Tibial nerve (tissue), 4 donors: Measurements from ENCODE around the gene RUNX2. TPM values are rescaled to one million over a fixed set of nuclear protein-coding genes. Genes with fewer than 3 reads are reported as not detected.
A peak's percentile ranks its signal among the peaks of the same experiment; 100 is the strongest.

ENCODE experiments used
- DNase-seq, 2 donors: peaks; one replicate each; pipeline ENCODE4 v3.0.0-alpha.2; 2019; ENCODE audit warnings: low spot score in 2 of 2
- H3K27ac ChIP-seq, 4 donors: fragments of 200-600 bp; sonication (generic) in 3 of 4; one replicate each; pipeline ENCODE4 v1.5.1; 2017 to 2019; ENCODE audit warnings: mild to moderate bottlenecking in 1 of 4
- H3K27me3 ChIP-seq, 2 donors: fragments of 200-600 bp; sonication (generic) in 1 of 2; one replicate each; pipeline versions ENCODE4 v1.5.1 to v1.6.0; 2017 to 2019
- H3K36me3 ChIP-seq, 3 donors: fragments of 200-600 bp; sonication (generic); one replicate each; pipeline ENCODE4 v1.5.1; 2018 to 2019
- H3K4me1 ChIP-seq, 4 donors: fragments of 200-600 bp; sonication (generic) in 3 of 4; one replicate each; pipeline ENCODE4 v1.5.1; 2017 to 2019
- H3K4me3 ChIP-seq, 4 donors: fragments of 200-600 bp; sonication (generic) in 3 of 4; one replicate each; pipeline ENCODE4 v1.5.1; 2017 to 2019; ENCODE audit warnings: mild to moderate bottlenecking in 1 of 4, moderate library complexity in 1 of 4
- H3K9me3 ChIP-seq, 4 donors: fragments of 200-600 bp; sonication (generic) in 3 of 4; one replicate each; pipeline ENCODE4 v1.5.1; 2017 to 2019
- EP300 ChIP-seq, 2 donors: sonication (generic); formaldehyde crosslinking; IDR thresholded peaks; one replicate each; pipeline ENCODE4 v1.6.1; 2017; ENCODE audit warnings: antibody characterized with exemption in 2 of 2, mild to moderate bottlenecking in 1 of 2
- POLR2A ChIP-seq, 2 donors: fragments of 450-650 bp; IDR thresholded peaks; one replicate each; pipeline ENCODE4 v1.6.1; 2017; ENCODE audit warnings: antibody characterized with exemption in 2 of 2, mild to moderate bottlenecking in 2 of 2, moderate library complexity in 2 of 2
- WGBS, 2 donors: methylation state at CpG; one replicate each; pipeline ENCODE4 v1.1.5; 2018; 5-methylcytosine and 5-hydroxymethylcytosine counted together
- total RNA-seq, 4 donors: library from RNA; depleted of rRNA; stranded (reverse); fragments of >200 nt; gene quantifications; one replicate each; pipeline ENCODE4 v1.1.0, GENCODE V29; 2016
- TF ChIP-seq, protein P1 (sequence below), 5 experiments: fragments of 200-600 bp in 3 of 5; fragments of 450-650 bp in 2 of 5; sonication (generic) in 3 of 5; IDR thresholded peaks; one replicate each; pipeline ENCODE4 v1.5.1; 2016 to 2019; ENCODE audit warnings: antibody characterized with exemption in 5 of 5, mild to moderate bottlenecking in 3 of 5, moderate library complexity in 2 of 5

The RUNX2 gene
- total RNA-seq, 4 donors from 2014 or later = 6.3 to 12.3 (median 7.8) TPM

DNA sequence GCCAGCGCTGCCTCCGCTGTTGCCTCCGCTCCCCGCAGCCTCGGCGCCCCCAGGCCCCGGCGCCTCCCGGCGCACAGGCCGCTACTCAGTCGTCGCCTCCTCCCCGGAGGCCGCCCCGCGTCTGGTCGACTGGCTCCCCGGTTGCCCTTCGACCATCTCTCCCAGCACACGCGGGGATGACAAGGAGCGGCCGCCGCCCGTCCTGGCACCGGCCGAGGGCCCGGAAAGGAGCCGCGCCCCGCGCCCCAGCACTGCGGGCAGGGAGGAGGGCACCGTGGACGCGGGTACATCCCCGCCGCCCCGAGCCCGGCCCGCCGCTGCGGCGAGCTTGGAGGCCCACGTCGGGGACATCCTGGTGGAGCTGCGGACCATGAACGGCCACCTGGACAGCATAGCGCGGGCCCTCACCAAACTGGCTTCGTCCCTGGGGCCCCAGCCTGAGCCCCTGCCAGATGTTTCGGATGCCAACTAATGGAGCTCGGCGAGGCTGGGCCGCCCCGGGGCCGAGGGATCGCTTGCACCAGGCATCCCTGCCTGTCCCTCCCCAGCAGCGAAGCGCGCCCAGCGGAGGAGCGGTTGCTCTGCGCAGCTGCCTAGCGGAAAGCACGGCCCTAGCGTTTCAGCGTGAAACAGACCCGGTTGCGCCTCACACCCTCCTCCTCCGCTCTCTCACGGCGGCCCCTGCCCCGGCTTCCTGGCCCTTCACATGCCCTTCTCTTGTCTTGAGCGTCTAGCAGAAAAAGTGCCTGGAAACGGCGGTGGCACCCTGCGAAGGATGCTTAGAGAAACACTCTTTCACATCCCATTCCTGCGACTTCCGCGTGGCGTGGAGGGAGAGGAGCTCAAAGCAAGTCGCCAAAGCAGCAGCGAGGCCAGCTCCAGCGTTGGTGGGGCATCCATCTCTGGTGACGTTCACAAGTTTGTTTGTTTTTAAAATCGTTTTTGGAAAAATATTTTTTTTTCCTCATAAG is 335.4 kb downstream of the RUNX2 start:
- no peaks in the 10 kb centered on the region for H3K36me3 ChIP-seq
- peak overlapping the region in 1 of 4 donors; percentile 46 for H3K27ac ChIP-seq
- peaks cover 0 to 13% of the 10 kb centered on the region in 2 donors for H3K27me3 ChIP-seq
- no peak for DNase-seq
- peaks cover 0 to 12% (median 9%) of the 10 kb centered on the region in 4 donors for H3K4me1 ChIP-seq
- peak overlapping the region in 3 of 4 donors; percentile 26 to 32 (median 31) for H3K4me3 ChIP-seq
- TF ChIP-seq EP300 (IDR thresholded peaks at IDR 0.05) (no peak), POLR2A (IDR thresholded peaks at IDR 0.05) (no peak)
- TF ChIP-seq, protein P1, sequence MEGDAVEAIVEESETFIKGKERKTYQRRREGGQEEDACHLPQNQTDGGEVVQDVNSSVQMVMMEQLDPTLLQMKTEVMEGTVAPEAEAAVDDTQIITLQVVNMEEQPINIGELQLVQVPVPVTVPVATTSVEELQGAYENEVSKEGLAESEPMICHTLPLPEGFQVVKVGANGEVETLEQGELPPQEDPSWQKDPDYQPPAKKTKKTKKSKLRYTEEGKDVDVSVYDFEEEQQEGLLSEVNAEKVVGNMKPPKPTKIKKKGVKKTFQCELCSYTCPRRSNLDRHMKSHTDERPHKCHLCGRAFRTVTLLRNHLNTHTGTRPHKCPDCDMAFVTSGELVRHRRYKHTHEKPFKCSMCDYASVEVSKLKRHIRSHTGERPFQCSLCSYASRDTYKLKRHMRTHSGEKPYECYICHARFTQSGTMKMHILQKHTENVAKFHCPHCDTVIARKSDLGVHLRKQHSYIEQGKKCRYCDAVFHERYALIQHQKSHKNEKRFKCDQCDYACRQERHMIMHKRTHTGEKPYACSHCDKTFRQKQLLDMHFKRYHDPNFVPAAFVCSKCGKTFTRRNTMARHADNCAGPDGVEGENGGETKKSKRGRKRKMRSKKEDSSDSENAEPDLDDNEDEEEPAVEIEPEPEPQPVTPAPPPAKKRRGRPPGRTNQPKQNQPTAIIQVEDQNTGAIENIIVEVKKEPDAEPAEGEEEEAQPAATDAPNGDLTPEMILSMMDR (IDR thresholded peaks at IDR 0.05) = no peak
- WGBS, 2 donors = 20 to 34% methylated on average over 54 to 83 of the region's 88 CpGs
- no peaks in the 10 kb centered on the region for H3K9me3 ChIP-seq

DNA sequence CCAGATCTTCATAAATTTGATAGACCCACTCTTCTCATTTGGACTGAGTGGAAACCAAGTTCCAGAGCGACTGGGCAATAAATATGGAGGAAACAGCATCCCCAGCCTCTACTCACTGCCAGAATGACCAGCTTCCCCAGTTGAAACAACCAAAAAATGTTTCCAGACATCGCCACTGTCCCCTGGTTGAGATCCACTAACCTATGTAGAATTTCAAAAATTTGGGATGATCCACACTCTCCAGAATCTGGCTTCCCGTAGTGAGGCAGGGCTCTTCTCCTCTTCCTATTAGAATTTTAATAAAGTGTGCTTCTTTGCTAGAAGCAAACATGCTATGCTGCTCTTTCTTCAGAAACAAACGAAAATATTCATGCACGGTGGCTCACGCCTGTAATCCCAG is 336.6 kb downstream of the RUNX2 start:
- DNase-seq = no peak
- Histone ChIP-seq H3K4me3 (no peak overlapping the region), H3K9me3 (no peaks in the 10 kb centered on the region), H3K36me3 (no peaks in the 10 kb centered on the region), H3K27ac (no peak overlapping the region), H3K4me1 (peaks cover 0 to 12% (median 9%) of the 10 kb centered on the region in 4 donors), H3K27me3 (peaks cover 0 to 13% of the 10 kb centered on the region in 2 donors)
- 96 to 97% methylated on average over 6 of the region's 6 CpGs for WGBS, 2 donors
- TF ChIP-seq EP300 (IDR thresholded peaks at IDR 0.05) (no peak), POLR2A (IDR thresholded peaks at IDR 0.05) (no peak)
- TF ChIP-seq, protein P1 (IDR thresholded peaks at IDR 0.05) = no peak

DNA sequence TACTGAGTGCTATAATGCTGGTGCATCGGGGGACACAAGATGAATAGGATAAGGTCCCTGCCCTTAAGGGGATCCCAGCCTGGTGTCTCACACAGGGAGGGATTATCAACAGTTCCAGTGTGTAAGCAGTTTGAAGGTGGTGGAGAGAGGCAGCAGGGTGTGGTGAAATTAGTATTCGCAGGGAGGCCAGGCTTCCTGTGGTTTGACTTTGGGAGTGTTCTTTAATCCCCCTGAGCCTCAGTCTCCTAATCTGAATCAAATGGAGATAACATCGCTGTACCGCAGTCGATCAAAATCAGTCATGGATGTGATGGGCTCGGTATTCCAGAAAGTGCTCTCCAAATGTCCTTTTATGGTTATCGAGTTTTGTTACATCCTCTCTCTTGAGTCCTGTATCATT is 337.7 kb downstream of the RUNX2 start:
- WGBS, 2 donors = 83 to 86% methylated on average over 7 of the region's 7 CpGs
- Histone ChIP-seq H3K27ac (no peak overlapping the region), H3K4me1 (peaks cover 0 to 12% (median 9%) of the 10 kb centered on the region in 4 donors), H3K9me3 (no peaks in the 10 kb centered on the region), H3K4me3 (no peak overlapping the region), H3K36me3 (no peaks in the 10 kb centered on the region), H3K27me3 (peaks cover 0 to 13% of the 10 kb centered on the region in 2 donors)
- TF ChIP-seq EP300 (IDR thresholded peaks at IDR 0.05) = no peak
- no peak for TF ChIP-seq POLR2A (IDR thresholded peaks at IDR 0.05)
- TF ChIP-seq, protein P1 (IDR thresholded peaks at IDR 0.05) = no peak
- DNase-seq = no peak

DNA sequence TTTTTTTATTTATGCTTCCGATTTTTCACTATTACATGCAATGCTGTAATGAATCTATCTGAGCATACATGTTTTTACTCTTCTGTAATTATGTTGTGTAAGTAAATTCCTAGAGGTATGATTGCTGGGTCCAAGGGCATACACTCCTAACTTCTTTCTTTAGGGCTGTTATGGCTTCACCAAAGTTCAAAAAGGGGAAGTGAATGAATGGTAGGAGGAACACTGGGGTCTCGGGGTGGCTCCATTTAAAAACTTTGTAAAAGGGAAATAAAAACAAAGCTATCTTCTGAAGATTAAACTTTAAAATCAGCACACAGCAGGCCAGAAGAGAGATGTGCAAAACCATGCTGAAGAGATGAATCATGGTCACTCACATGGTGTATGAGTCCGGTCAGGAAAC is 338.7 kb downstream of the RUNX2 start:
- H3K27me3 ChIP-seq = peaks cover 0 to 13% of the 10 kb centered on the region in 2 donors
- H3K4me3 ChIP-seq = no peak overlapping the region
- peaks cover 0 to 12% (median 9%) of the 10 kb centered on the region in 4 donors for H3K4me1 ChIP-seq
- DNase-seq = no peak
- WGBS, 2 donors = 86 to 91% methylated on average over 3 of the region's 3 CpGs
- TF ChIP-seq EP300 (IDR thresholded peaks at IDR 0.05) = no peak
- TF ChIP-seq POLR2A (IDR thresholded peaks at IDR 0.05) = no peak
- TF ChIP-seq, protein P1 (IDR thresholded peaks at IDR 0.05) = no peak
- H3K9me3 ChIP-seq = no peaks in the 10 kb centered on the region
- no peaks in the 10 kb centered on the region for H3K36me3 ChIP-seq
- H3K27ac ChIP-seq = no peak overlapping the region

DNA sequence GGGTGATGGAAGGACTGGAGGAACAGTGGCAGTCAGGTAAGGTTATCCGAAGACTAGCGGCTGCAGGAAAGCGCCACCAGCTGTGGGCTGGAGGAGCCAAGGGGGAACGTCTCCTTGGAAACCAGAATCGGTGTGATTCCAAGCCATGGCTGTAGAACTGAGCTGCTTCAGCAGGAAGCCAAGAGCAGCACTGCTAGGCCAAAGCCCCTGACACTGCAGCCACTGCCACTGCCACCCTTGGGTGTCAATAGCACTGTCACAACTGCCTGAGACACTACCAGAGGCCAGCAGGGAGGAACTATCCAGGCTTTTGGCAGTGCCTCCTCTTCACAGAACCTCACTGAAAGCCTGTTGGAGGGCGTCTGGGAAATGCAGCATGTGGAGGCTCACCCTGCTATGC is 339.2 kb downstream of the RUNX2 start:
- no peak for DNase-seq
- Histone ChIP-seq H3K4me1 (peaks cover 0 to 12% (median 9%) of the 10 kb centered on the region in 4 donors), H3K9me3 (no peaks in the 10 kb centered on the region), H3K36me3 (no peaks in the 10 kb centered on the region), H3K27ac (no peak overlapping the region), H3K27me3 (peaks cover 0 to 13% of the 10 kb centered on the region in 2 donors), H3K4me3 (no peak overlapping the region)
- TF ChIP-seq EP300 (IDR thresholded peaks at IDR 0.05) (no peak), POLR2A (IDR thresholded peaks at IDR 0.05) (no peak)
- TF ChIP-seq, protein P1 (IDR thresholded peaks at IDR 0.05) = no peak
- 81 to 86% methylated on average over 6 of the region's 6 CpGs for WGBS, 2 donors
